Measurements from ENCODE around the gene SLIT3. TPM values are rescaled to one million over a fixed set of nuclear protein-coding genes. Genes with fewer than 3 reads are reported as not detected.

Gene SLIT3
- total and polyA plus RNA-seq, 10 of the 15 experiments (the other 5 are each of a cell fraction or from before 2014, with no cell fraction given), result 0.05 TPM; not detected in 9

GRCh38 chr5:168655316-168655715 lies 645.6 kb downstream of the SLIT3 start:
- no TSS peak for BruUV-seq (replicated peaks)
- TF ChIP-seq IRF5 (IDR thresholded peaks at IDR 0.05; ENCODE audit: borderline replicate concordance) (no peak), SMAD1 (IDR thresholded peaks at IDR 0.05; ENCODE audit: low read depth, partially characterized antibody) (no peak), KAT2A (conservative IDR thresholded peaks at IDR 0.05; ENCODE audit: control insufficient read depth, low read depth, low read length) (no peak), CBX5 (IDR thresholded peaks at IDR 0.05; ENCODE audit: low read depth) (no peak), LARP7 (IDR thresholded peaks at IDR 0.05) (no peak), YBX1 (IDR thresholded peaks at IDR 0.05) (no peak), REST (IDR thresholded peaks at IDR 0.05; ENCODE audit: low read depth, low read length) (no peak), KDM1A (IDR thresholded peaks at IDR 0.05; ENCODE audit: borderline replicate concordance) (no peak), CBFB (IDR thresholded peaks at IDR 0.05; ENCODE audit: low read depth) (no peak)
- TF ChIP-seq, protein P1, sequence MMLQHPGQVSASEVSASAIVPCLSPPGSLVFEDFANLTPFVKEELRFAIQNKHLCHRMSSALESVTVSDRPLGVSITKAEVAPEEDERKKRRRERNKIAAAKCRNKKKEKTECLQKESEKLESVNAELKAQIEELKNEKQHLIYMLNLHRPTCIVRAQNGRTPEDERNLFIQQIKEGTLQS (IDR thresholded peaks at IDR 0.05; ENCODE audit: borderline replicate concordance, extremely low read depth, low read depth, low read length), result no peak
- TF ChIP-seq, protein P2, sequence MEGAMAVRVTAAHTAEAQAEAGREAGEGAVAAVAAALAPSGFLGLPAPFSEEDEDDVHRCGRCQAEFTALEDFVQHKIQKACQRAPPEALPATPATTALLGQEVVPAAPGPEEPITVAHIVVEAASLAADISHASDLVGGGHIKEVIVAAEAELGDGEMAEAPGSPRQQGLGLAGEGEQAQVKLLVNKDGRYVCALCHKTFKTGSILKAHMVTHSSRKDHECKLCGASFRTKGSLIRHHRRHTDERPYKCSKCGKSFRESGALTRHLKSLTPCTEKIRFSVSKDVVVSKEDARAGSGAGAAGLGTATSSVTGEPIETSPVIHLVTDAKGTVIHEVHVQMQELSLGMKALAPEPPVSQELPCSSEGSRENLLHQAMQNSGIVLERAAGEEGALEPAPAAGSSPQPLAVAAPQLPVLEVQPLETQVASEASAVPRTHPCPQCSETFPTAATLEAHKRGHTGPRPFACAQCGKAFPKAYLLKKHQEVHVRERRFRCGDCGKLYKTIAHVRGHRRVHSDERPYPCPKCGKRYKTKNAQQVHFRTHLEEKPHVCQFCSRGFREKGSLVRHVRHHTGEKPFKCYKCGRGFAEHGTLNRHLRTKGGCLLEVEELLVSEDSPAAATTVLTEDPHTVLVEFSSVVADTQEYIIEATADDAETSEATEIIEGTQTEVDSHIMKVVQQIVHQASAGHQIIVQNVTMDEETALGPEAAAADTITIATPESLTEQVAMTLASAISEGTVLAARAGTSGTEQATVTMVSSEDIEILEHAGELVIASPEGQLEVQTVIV (IDR thresholded peaks at IDR 0.05; ENCODE audit: borderline replicate concordance, partially characterized antibody), result no peak
- TF ChIP-seq, protein P3, sequence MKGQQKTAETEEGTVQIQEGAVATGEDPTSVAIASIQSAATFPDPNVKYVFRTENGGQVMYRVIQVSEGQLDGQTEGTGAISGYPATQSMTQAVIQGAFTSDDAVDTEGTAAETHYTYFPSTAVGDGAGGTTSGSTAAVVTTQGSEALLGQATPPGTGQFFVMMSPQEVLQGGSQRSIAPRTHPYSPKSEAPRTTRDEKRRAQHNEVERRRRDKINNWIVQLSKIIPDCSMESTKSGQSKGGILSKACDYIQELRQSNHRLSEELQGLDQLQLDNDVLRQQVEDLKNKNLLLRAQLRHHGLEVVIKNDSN (IDR thresholded peaks at IDR 0.05; ENCODE audit: borderline replicate concordance, extremely low read length, insufficient read depth, low read depth, low read length), result no peak
- Histone ChIP-seq H3K36me3 (ENCODE audit: control insufficient read depth in 2 of 2, insufficient read depth in 2 of 2, low read length in 1 of 2) (no peaks in the 10 kb centered on the region), H3K79me2 (ENCODE audit: control insufficient read depth, insufficient read depth, low read length) (no peaks in the 10 kb centered on the region), H2AFZ (ENCODE audit: control insufficient read depth, low read depth, low read length) (no peak overlapping the region), H4K20me1 (ENCODE audit: control insufficient read depth, insufficient read depth) (no peaks in the 10 kb centered on the region), H3K9ac (ENCODE audit: control insufficient read depth, insufficient read depth, low read length) (no peak overlapping the region), H3K9me3 (replicated peaks; ENCODE audit: control insufficient read depth, insufficient read depth, low read length) (no peaks in the 10 kb centered on the region), H3K27ac (ENCODE audit: control insufficient read depth, insufficient read depth) (no peak overlapping the region), H3K27me3 (replicated peaks in 1 of 2; ENCODE audit: control insufficient read depth in 2 of 2, insufficient read depth in 2 of 2, low read length in 1 of 2) (no peaks in the 10 kb centered on the region), H3K4me1 (ENCODE audit: control insufficient read depth, insufficient read depth, low read length) (no peaks in the 10 kb centered on the region), H3K4me2 (ENCODE audit: control insufficient read depth, insufficient read depth) (no peak overlapping the region), H3K4me3 (no peak overlapping the region)
- in situ Hi-C loops (cut with MboI) (no loop called here), intact Hi-C loops (cut with micrococcal nuclease; ENCODE audit: unreplicated experiment) (no loop called here)
- ChIA-PET POLR2A (no interaction called here), RAD21 (ENCODE audit: unreplicated experiment) (no interaction called here), CTCF (interaction anchor here (0.6 kb wide), 1 partner anchor 500 kb away, joined by 3 read pairs; no protein-coding TSS in a partner anchor), SMC1A (ENCODE audit: uncharacterized antibody, unreplicated experiment) (no interaction called here)
- FAIRE-seq, result no peak
- no peak for ATAC-seq
- 68% methylated on average over 5 of the region's 5 CpGs for WGBS (ENCODE audit: insufficient coverage, insufficient replicate concordance, low lambda C conversion rate, missing lambda C conversion rate)
- DNase-seq (ENCODE audit: low read depth, low spot score), result no peak
